ENCODE measurements around the gene NR3C2. TPM values are rescaled to one million over a fixed set of nuclear protein-coding genes. Genes with fewer than 3 reads are reported as not detected.

Gene NR3C2
- total and polyA plus RNA-seq, 10 of the 15 experiments (the other 5 are each of a cell fraction or from before 2014, with no cell fraction given), result 0.05 to 0.11 (median 0.08) TPM; not detected in 4

DNA sequence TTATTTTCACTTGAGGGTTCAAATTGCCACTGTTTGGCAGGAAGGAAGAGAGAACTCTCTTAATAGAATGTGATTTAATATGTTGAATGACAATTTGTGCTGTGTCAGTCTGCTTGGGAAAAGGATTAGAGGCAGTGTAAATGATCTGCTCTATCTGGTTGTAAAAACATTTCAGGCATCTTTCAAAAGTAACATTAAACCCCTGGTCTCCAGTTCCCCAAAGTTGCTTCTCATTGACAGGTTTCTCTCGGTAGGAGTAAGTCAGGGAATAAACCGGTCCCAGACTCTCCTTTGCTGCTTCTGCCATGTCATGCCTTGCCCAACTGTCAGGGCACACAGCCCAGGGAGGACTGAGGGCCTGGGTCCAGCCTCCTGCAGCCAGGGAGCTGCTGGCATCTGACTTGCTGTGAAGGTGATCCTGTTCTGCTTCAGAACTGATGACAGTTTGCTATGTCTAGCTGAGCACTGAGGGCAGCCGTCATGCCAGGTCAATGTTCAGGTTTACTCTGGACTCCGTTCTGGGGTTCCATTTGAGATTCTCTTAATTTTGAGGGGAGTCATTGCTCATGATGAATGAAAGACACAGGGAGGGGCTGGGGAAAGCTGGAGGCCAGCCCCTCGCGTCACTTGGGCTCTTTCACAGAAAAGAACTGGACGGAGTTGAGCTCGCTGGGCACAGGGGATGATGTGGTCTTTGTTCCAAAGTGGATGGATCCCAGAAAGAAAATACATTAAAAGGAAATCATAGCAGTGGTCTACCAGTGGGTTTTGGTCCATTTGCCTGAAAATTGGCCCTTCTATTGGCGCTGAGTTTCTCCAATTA is 397.9 kb downstream of the NR3C2 start:
- Histone ChIP-seq H3K4me3 (no peak overlapping the region), H3K4me2 (ENCODE audit: control insufficient read depth, insufficient read depth) (peak overlapping the region; percentile 18; the same call in 1 of the 2 replicates), H3K9ac (ENCODE audit: control insufficient read depth, insufficient read depth, low read length) (no peak overlapping the region), H3K36me3 (ENCODE audit: control insufficient read depth in 2 of 2, insufficient read depth in 2 of 2, low read length in 1 of 2) (peaks cover 0 to 5% of the 10 kb centered on the region in 2 experiments; a peak in 2 of 4 replicates), H3K9me3 (replicated peaks; ENCODE audit: control insufficient read depth, insufficient read depth, low read length) (no peaks in the 10 kb centered on the region), H3K27ac (ENCODE audit: control insufficient read depth, insufficient read depth) (no peak overlapping the region), H3K27me3 (replicated peaks in 1 of 2; ENCODE audit: control insufficient read depth in 2 of 2, insufficient read depth in 2 of 2, low read length in 1 of 2) (no peaks in the 10 kb centered on the region), H4K20me1 (ENCODE audit: control insufficient read depth, insufficient read depth) (peaks cover 2% of the 10 kb centered on the region), H2AFZ (ENCODE audit: control insufficient read depth, low read depth, low read length) (no peak overlapping the region), H3K79me2 (ENCODE audit: control insufficient read depth, insufficient read depth, low read length) (no peaks in the 10 kb centered on the region), H3K4me1 (ENCODE audit: control insufficient read depth, insufficient read depth, low read length) (peaks cover 7% of the 10 kb centered on the region)
- ChIA-PET CTCF (interaction anchor here (0.6 to 2.3 kb wide), 10 partner anchors 7 to 581 kb away, joined by 3 to 25 read pairs (median 4); no protein-coding TSS in a partner anchor), RAD21 (ENCODE audit: unreplicated experiment) (interaction anchor here (1.2 kb wide), 1 partner anchor 12 kb away, joined by 5 read pairs; no protein-coding TSS in a partner anchor), SMC1A (ENCODE audit: uncharacterized antibody, unreplicated experiment) (interaction anchor here (0.8 to 2.0 kb wide), 11 partner anchors 9 to 224 kb away, joined by 3 to 13 read pairs (median 3); no protein-coding TSS in a partner anchor), POLR2A (no interaction called here)
- ATAC-seq (peak; percentile 41), FAIRE-seq (no peak), DNase-seq (ENCODE audit: low read depth, low spot score) (no peak)
- TF ChIP-seq BRCA1 (IDR thresholded peaks at IDR 0.05; ENCODE audit: low read depth, low read length) (no peak), STAT3 (IDR thresholded peaks at IDR 0.05; ENCODE audit: low read depth, low read length) (no peak), NFIC (IDR thresholded peaks at IDR 0.05; ENCODE audit: low read depth, low read length) (no peak), HDAC6 (IDR thresholded peaks at IDR 0.05; ENCODE audit: unreplicated experiment) (no peak)
- TF ChIP-seq, protein P1, sequence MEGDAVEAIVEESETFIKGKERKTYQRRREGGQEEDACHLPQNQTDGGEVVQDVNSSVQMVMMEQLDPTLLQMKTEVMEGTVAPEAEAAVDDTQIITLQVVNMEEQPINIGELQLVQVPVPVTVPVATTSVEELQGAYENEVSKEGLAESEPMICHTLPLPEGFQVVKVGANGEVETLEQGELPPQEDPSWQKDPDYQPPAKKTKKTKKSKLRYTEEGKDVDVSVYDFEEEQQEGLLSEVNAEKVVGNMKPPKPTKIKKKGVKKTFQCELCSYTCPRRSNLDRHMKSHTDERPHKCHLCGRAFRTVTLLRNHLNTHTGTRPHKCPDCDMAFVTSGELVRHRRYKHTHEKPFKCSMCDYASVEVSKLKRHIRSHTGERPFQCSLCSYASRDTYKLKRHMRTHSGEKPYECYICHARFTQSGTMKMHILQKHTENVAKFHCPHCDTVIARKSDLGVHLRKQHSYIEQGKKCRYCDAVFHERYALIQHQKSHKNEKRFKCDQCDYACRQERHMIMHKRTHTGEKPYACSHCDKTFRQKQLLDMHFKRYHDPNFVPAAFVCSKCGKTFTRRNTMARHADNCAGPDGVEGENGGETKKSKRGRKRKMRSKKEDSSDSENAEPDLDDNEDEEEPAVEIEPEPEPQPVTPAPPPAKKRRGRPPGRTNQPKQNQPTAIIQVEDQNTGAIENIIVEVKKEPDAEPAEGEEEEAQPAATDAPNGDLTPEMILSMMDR (IDR thresholded peaks at IDR 0.05 in 2 of 3, conservative IDR thresholded peaks at IDR 0.05 in 1 of 3; ENCODE audit: control insufficient read depth in 2 of 3, extremely low read depth in 1 of 3, insufficient read depth in 1 of 3, low read depth in 3 of 3, low read length in 3 of 3), result no peak
- no TSS peak for BruUV-seq (replicated peaks)
- in situ Hi-C loops (cut with MboI), result no loop called here
- intact Hi-C loops (cut with micrococcal nuclease; ENCODE audit: unreplicated experiment), result no loop called here
- WGBS (ENCODE audit: insufficient coverage, insufficient replicate concordance, low lambda C conversion rate, missing lambda C conversion rate), result 79% methylated on average over 9 of the region's 9 CpGs
